Measurements from ENCODE around the gene MBLAC2.

Gene MBLAC2

DNA sequence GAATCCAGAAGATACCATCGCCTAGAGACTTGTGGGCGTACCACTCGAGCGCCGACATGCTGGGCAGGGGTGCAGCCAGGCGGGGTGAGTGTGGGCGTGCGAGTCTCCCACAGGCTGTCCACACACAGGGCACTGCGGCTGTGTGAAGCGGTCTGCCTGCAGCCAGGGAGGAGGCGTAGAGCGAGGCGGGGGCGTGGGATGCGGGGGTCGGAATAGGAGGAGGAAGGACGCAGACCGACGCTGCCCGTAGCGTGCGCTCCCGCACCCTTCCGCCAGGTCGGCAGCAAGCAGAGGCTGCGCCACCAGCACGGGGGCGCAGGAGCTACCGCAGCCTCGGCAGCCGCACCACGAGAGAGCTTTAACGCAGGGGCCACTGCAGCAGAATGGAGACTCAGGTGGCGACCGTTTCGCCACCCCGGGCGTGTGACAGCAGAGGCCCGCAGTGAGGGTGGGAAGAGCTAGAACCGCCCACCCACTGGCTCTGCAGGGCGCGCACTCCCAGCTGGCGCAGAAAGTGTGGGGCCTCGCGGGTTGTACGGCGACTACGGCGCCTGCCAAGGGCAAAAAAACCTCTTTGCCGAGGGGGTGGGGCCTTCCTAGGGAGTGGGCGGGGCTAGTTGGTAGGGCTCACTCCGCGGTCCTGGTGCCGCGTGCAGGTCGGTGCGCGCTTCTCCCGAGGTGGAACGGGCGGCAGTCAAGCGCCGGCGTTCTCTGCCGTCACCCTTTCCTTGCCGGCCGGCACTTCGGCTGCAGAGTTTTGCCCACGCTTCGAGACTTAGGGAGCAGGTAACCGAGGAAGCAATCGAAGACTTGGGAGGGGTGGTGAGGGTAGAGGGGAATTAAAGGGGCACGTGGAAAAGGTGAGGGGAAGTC lies at the start of gene MBLAC2, which contains the start of gene POLR3G:
Gene MBLAC2, minus strand, starts transcription at position 537 of the 873 bp plus-strand sequence. Its CDS starts 479 bp downstream, at position 58.
Gene POLR3G, plus strand, starts transcription at position 630 of the 873 bp plus-strand sequence. CDS start 10,704 bp downstream, outside the sequence.
- TF ChIP-seq GATA2 (IDR thresholded peaks at IDR 0.05; ENCODE audit: low read depth, low read length) (no peak; the same call in none of the 2 replicates), GATA3 (IDR thresholded peaks at IDR 0.05; ENCODE audit: low read depth, low read length) (no peak)

DNA sequence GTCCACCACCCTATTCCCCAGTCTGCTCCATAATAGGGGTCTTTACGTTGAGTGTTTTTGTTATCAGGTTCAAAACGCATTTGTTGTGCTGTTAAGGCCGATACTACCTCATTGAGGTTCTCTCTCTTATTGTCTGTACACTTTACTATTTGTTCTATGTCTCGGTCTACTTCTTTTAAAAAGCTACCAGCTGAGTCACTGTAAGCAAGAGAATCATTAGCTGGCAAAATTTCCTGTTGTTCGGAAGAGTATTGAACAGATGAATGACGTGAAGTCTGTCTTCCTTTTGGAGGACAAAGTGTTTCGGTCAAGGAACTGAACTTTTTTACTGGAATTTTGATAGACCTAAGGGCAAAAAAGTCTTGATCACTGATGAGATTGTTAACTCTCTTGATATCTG lies 44.5 kb upstream of the MBLAC2 start:
- TF ChIP-seq GATA3 (IDR thresholded peaks at IDR 0.05; ENCODE audit: low read depth, low read length) = no peak
- TF ChIP-seq GATA2 (IDR thresholded peaks at IDR 0.05; ENCODE audit: low read depth, low read length) = no peak

DNA sequence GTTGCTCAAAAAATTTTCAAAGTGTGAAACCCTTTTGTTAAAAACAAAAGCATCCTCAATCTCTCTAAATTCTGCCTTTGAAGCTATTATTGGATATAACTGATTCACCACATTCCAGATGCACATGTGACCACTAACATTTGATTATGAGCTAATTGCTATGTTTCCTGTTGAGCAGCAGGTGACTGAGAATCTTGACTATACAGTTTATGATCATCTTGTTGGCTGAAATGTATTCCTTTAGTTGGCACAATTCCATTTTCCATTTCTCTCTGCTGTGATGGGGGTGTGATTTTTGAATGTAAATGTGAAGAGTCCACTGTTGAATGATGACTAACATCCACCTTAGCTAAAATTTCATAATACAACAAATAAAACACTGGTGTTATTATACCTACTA lies 44.1 kb upstream of the MBLAC2 start:
- TF ChIP-seq GATA3 (IDR thresholded peaks at IDR 0.05; ENCODE audit: low read depth, low read length) (no peak), GATA2 (IDR thresholded peaks at IDR 0.05; ENCODE audit: low read depth, low read length) (no peak)

DNA sequence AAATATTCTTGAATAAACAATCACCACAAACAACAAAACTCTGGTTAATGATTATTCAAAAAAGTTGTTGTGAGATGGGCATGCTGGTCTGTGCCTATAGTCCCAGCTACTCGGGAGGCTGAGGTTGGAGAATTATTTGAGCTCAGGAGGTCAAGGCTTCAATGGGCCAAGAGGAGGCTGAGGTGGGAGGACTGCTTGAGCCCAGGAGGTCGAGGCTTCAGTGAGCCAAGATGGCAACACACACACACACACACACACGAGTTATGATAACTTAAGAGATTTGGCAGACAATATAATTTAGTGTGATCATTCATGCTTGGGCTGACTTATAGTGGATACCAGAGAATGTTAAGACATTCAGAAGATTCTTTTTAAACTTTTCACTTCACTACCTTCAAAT lies 39.9 kb upstream of the MBLAC2 start:
- TF ChIP-seq GATA2 (IDR thresholded peaks at IDR 0.05; ENCODE audit: low read depth, low read length) (no peak), GATA3 (IDR thresholded peaks at IDR 0.05; ENCODE audit: low read depth, low read length) (no peak)

DNA sequence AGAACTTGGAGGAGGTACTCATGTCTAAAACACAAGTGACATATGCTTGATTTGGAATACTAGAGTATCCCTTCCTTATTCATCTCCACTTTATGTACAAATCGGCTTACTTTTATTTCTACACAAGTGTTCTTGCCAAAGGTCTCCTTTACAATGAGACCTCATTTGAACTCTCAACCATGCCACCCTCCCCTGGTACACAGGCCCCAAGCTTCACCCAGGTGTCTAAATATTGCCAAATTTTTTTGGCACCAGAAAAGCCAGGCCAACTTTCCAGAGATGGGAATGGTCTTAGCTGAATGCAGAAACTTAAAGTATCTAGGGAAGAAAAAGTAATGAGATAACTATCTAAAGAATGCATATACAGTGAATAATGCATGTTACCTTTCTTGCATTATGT lies 35.9 kb upstream of the MBLAC2 start:
- TF ChIP-seq GATA2 (IDR thresholded peaks at IDR 0.05; ENCODE audit: low read depth, low read length) (no peak), GATA3 (IDR thresholded peaks at IDR 0.05; ENCODE audit: low read depth, low read length) (no peak)

DNA sequence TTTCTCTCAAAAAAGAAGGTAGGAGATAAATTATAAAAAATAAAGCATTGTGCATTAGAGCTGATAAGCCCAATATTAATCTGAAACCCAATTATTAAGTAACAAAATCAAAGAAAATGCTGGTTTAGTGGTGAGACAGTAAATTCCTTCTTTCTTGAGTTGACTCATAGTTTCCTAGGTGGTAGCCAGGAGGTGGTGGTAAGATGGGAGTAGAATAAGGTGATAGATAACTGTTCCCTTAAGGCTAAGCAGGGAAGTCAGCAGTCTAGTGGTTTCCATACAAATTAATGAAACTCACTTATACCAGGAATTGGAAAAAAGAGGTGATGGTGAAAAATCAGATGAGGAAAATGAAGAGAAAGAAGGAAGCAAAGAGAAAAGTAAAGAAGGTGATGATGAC lies 31.6 kb upstream of the MBLAC2 start:
- TF ChIP-seq GATA3 (IDR thresholded peaks at IDR 0.05; ENCODE audit: low read depth, low read length) (no peak), GATA2 (IDR thresholded peaks at IDR 0.05; ENCODE audit: low read depth, low read length) (no peak)

DNA sequence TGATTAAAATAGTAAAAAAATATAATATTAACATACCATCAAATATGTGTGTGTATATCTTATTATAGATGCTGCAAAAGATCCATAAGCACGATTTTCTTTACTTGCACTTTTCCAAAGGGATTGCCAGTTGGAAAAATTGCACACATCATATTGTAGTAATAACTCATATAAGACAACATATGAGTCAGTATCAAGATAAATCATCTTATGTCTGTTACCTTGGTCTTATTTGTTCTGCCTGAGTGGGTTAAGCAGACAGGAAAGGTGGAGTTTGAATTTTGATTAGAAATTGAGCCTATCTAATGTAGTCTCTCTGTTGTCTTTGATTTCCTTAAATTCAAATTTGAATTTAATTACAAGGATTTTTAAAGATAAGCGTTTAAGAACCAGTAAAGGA lies 30.2 kb upstream of the MBLAC2 start:
- TF ChIP-seq GATA3 (IDR thresholded peaks at IDR 0.05; ENCODE audit: low read depth, low read length) (no peak), GATA2 (IDR thresholded peaks at IDR 0.05; ENCODE audit: low read depth, low read length) (no peak)

DNA sequence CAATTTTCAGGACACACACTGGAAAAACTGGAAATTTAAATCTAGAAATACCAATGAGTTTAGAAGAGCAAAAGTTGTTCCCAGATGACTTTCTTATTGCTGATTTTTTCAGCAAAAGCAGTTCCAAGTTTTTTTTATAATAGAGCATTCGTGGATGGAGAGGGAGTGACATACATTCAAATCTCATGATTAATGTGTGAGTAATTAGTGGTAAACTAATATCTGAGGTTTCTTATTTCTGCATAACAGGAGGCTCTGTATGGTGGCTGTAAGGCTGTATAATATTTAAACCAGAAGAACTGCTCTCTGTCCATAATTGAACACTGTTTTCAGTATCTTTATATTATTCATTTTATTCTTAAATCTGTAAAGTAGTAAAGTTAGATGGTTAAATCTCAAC lies 29.0 kb upstream of the MBLAC2 start:
- TF ChIP-seq GATA3 (IDR thresholded peaks at IDR 0.05; ENCODE audit: low read depth, low read length) (no peak), GATA2 (IDR thresholded peaks at IDR 0.05; ENCODE audit: low read depth, low read length) (no peak)

DNA sequence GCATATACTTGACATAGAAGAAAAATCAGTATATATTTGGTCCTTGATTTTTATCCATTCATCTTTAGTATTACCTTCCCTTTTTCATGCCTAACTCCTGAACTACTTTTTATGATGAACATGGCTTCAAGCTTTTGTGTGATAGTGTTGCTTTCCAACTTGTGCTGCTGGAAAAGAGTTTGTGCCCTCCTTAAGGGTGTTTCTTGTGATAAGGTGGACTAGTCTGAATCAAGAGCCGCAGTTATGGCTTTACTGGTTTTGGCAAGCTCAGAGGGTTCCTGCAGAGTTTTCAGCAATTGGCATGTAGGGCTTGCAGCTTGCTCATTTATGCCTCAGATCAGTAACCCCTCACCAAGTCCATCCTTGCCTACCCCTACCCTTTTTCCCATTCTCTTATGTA lies 20.6 kb upstream of the MBLAC2 start:
- no peak for TF ChIP-seq GATA3 (IDR thresholded peaks at IDR 0.05; ENCODE audit: low read depth, low read length)
- no peak for TF ChIP-seq GATA2 (IDR thresholded peaks at IDR 0.05; ENCODE audit: low read depth, low read length)

DNA sequence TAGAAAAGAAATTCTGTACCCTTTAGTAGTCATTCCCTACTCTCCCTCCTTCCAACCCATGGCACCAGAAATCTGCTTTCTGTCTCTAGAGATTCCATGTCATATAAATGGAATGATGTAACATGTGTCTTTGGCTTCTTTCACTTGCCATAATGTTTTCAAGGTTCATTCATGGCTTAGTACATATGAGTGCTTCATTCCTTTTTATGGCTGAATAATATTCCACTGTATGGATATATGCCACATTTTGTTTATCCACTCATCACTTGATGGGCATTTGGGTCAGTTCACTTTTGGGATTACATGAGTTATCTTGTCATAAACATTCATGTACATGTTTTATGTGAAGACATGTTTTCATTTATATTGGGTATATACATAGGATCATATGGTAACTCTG lies 19.5 kb upstream of the MBLAC2 start:
- TF ChIP-seq GATA3 (IDR thresholded peaks at IDR 0.05; ENCODE audit: low read depth, low read length) = no peak
- no peak for TF ChIP-seq GATA2 (IDR thresholded peaks at IDR 0.05; ENCODE audit: low read depth, low read length)

DNA sequence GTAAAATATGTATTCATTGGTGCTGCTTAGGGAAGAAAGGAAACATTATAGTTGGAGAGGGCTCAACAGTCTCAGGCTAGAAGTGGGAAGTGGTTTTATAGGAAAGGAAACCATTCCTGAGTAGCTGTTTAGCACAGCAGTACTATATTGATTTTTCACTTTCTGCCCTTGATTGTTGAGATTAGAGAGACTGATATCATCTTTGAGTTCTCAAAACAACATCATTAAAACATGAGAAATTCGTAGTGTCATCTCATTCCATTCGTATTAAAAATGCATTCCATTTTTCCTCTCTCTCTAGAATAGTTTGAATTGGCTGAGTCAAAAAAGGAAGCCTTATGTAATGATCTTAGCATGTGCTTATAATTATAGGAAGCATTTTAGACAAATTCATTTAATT lies 14.2 kb upstream of the MBLAC2 start:
- TF ChIP-seq GATA3 (IDR thresholded peaks at IDR 0.05; ENCODE audit: low read depth, low read length) (no peak), GATA2 (IDR thresholded peaks at IDR 0.05; ENCODE audit: low read depth, low read length) (no peak)

DNA sequence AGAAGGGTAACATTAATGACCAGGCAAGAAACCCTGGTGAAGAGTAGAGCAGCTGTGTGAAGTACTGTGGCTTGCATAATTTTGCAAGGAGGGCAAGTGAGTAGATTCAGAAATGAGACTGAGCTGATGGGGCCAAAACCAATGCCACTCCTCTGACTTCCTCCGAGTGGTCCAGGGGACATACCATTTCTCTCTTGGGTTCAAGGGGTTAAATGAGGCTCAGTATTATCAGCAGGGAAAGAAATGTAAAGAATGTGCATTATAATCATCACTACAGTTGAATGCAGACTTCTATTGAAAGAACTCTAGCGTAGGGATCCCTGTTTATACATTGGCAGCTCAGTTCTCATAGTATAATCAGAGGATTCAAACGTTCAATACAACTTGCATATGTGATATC lies 10.0 kb upstream of the MBLAC2 start:
- TF ChIP-seq GATA3 (IDR thresholded peaks at IDR 0.05; ENCODE audit: low read depth, low read length) = no peak
- TF ChIP-seq GATA2 (IDR thresholded peaks at IDR 0.05; ENCODE audit: low read depth, low read length) = no peak

DNA sequence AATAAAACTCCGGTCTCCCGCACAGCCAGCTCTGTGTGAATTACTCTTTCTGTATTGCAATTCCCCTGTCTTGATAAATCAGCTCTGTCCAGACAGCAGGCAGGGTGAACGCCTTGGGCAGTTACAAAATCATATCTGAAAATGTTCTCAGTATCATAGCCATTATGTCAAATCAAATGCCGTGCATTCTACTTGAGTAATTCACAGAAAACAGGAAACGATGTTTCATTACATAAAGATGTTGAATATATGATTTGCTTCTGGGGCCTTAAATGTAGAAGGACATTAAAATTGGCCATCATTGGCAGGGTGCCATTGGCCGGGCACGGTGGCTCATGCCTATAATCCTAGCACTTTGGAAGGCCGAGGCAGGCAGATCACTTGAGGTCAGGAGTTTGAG lies 8.6 kb upstream of the MBLAC2 start:
- TF ChIP-seq GATA2 (IDR thresholded peaks at IDR 0.05; ENCODE audit: low read depth, low read length) (no peak), GATA3 (IDR thresholded peaks at IDR 0.05; ENCODE audit: low read depth, low read length) (no peak)

DNA sequence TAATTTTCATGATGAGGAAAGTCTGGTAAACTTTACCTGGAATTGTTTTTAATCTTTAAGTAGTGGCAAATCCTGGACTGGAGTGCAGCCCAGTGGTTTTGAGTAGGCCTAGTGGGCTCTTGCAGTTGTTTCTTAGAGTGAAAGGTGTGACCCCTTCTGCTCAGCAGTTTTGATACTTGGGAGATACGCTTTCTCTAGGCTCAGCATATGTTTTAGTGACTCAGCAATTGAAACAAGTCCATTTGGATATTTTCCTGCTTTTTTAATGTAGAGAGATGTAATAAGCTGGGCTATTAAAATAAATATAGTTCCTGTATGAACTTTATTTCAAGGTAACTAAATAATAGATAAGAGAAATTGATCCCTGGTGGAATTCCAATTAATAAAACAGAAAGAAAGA lies 6.1 kb upstream of the MBLAC2 start:
- no peak for TF ChIP-seq GATA3 (IDR thresholded peaks at IDR 0.05; ENCODE audit: low read depth, low read length)
- TF ChIP-seq GATA2 (IDR thresholded peaks at IDR 0.05; ENCODE audit: low read depth, low read length) = no peak

Data from SH-SY5Y (cell line).